ENCODE measurements around the gene SLC66A2.

DNA sequence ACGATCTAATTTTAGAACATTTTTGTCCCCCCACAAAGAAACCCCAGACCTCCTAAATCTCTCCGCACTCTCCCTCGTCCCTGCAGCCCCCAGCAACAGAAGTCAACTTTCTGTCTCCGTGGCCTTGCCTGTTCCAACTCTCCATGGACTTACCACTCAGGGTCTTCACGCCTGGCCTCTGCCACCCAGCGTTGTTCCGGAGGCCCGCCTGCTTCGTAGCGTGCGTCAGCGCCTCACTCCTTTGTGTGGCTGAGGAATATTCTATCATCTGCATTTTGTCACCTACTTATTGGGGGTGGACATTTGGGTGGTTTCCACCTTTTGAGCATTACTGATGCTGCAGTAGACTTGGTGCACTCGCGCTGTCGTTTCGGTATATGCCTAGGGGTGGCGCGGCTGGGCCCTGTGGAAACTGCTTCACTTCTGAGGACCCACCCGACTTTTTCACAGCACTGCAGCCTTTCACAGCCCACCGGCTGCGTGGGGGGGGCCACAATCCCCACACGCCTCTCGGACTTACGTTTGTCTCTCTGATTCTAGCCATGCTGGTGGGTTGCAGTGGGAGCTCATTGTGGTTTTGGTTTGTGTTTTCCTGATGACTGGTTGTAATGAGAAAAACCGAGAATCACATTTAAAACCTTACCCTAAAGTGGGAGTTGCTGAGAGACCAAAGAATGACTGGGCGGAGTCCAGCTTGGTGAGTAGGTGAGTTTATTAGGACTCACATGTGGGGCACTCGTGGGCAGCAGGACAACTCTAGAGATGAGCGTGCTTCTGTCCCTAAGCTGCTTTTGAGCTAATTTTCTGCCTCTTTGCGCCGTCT, 11.6 kb upstream of the SLC66A2 start:
- TF ChIP-seq POLR2A (IDR thresholded peaks at IDR 0.05) (no peak), CTCF (IDR thresholded peaks at IDR 0.05) (no peak)

All from testis (tissue), 2 donors.